DOHH2 (cell line): Measurements from ENCODE around the gene RSU1.

Source experiments
- EZH2phosphoT487 ChIP-seq: fragments of 200-600 bp; sonication (generic); IDR thresholded peaks from 2 replicates; pipeline ENCODE4 v1.6.1; 2017; ENCODE audit warnings: borderline replicate concordance, mild to moderate bottlenecking, antibody characterized with exemption, low read length, moderate library complexity, mixed read lengths
- TF ChIP-seq, protein P1 (sequence below): fragments of 200-600 bp; sonication (generic); IDR thresholded peaks from one replicate; pipeline ENCODE4 v1.5.1; 2014; ENCODE audit warnings: antibody characterized with exemption, mild to moderate bottlenecking, low read depth, low read length; ENCODE audit not compliant: poor library complexity, severe bottlenecking

DNA sequence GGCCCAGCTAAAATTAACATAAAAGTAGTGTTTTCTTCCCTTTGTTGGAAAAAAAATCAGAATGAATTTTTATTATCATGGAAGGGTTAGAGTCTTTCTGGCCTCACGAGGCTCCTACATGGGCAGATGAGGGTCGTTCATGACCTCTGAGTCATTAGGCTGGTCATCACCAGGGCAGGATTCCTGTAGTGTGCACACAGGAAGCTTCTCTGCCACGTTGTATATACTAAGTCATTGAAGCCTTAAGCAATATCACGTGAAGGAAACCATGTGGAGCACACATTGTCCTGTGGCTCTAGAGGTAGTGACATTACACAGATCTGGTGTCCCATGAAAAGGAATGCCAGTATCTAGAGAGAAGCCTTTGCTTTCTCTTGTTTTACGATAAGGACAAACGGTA is 210.8 kb downstream of the RSU1 start:
- TF ChIP-seq, protein P1, sequence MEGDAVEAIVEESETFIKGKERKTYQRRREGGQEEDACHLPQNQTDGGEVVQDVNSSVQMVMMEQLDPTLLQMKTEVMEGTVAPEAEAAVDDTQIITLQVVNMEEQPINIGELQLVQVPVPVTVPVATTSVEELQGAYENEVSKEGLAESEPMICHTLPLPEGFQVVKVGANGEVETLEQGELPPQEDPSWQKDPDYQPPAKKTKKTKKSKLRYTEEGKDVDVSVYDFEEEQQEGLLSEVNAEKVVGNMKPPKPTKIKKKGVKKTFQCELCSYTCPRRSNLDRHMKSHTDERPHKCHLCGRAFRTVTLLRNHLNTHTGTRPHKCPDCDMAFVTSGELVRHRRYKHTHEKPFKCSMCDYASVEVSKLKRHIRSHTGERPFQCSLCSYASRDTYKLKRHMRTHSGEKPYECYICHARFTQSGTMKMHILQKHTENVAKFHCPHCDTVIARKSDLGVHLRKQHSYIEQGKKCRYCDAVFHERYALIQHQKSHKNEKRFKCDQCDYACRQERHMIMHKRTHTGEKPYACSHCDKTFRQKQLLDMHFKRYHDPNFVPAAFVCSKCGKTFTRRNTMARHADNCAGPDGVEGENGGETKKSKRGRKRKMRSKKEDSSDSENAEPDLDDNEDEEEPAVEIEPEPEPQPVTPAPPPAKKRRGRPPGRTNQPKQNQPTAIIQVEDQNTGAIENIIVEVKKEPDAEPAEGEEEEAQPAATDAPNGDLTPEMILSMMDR: no peak
- TF ChIP-seq EZH2phosphoT487: no peak
